DOHH2 (cell line): ENCODE results near the gene CNOT4.

Experiments used
- EZH2phosphoT487 ChIP-seq: fragments of 200-600 bp; sonication (generic); IDR thresholded peaks from 2 replicates; pipeline ENCODE4 v1.6.1; 2017; ENCODE audit warnings: borderline replicate concordance, mild to moderate bottlenecking, antibody characterized with exemption, low read length, moderate library complexity, mixed read lengths
- TF ChIP-seq, protein P1 (sequence below): fragments of 200-600 bp; sonication (generic); IDR thresholded peaks from one replicate; pipeline ENCODE4 v1.5.1; 2014; ENCODE audit warnings: antibody characterized with exemption, mild to moderate bottlenecking, low read depth, low read length; ENCODE audit not compliant: poor library complexity, severe bottlenecking

DNA sequence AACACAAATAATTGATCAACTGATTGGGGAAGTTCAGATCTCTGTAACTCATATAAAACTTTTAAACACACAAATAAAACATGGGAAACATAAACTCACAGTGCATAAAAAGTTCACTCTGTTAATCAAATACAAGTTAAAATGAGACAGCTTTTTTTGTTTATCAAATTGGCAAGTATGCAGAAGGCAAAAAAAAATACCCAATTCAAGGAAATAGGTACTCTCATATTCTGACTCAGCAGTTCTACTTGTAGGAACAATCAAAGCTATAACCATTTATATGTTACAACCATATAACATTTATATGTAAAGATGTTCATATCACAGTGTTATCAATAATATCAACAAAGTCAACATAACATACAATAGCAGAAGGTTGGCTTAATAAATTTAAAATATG is 102.0 kb downstream of the CNOT4 start:
- TF ChIP-seq, protein P1, sequence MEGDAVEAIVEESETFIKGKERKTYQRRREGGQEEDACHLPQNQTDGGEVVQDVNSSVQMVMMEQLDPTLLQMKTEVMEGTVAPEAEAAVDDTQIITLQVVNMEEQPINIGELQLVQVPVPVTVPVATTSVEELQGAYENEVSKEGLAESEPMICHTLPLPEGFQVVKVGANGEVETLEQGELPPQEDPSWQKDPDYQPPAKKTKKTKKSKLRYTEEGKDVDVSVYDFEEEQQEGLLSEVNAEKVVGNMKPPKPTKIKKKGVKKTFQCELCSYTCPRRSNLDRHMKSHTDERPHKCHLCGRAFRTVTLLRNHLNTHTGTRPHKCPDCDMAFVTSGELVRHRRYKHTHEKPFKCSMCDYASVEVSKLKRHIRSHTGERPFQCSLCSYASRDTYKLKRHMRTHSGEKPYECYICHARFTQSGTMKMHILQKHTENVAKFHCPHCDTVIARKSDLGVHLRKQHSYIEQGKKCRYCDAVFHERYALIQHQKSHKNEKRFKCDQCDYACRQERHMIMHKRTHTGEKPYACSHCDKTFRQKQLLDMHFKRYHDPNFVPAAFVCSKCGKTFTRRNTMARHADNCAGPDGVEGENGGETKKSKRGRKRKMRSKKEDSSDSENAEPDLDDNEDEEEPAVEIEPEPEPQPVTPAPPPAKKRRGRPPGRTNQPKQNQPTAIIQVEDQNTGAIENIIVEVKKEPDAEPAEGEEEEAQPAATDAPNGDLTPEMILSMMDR = no peak
- TF ChIP-seq EZH2phosphoT487 = no peak
